Panc1 (cell line): ENCODE results near the gene SELENOM.

Experiments
- TCF7L2 ChIP-seq: IDR thresholded peaks from 2 replicates; pipeline ENCODE4 v1.6.1; 2011; ENCODE audit warnings: mild to moderate bottlenecking, low read depth, low read length, inconsistent platforms
- TF ChIP-seq, protein P1 (sequence below): fragments of 450-650 bp; IDR thresholded peaks from 2 replicates; pipeline ENCODE4 v1.5.1; 2017; ENCODE audit warnings: mild to moderate bottlenecking

DNA sequence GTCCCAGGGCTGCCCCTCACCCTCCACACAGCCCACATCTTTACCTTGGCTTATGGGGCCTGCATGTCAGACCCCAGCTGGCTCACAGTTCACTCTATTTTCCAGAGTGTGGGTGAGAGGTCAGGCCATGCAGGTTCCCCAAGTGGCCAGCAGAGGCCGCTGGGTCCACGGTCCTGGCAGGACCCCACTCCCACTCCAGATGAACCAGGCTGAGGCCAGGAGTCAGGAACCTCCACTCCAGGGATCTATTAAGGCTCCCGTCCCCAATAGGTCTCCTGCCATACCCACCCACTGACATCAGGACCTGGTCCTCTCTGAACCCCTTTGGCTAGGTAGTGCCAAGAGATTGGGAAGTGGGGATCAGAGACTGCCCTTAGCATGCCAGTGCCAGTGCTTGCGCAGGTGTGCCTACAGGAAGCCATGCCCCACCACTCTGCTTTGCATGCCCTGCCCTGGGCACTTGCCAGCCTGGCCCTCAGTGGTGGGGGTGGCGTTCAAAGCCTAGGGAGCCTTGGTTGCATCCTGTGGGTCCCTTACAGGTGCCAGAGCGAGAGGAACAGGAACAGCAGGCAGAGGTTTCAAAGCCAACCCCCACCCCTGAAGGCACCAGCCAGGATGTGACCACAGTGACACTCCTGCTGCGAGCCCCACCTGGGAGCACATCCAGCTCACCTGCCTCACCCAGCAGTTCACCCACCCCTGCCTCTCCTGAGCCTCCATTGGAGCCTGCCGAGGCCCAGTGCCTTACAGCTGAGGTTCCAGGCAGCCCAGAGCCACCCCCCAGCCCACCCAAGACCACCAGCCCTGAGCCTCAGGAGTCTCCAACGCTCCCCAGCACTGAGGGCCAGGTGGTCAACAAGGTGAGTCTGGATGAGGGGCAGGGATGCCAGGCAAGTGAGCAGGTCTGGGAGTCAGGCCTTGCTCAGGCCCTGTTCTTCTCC lies 17.9 kb downstream of the SELENOM start:
- TF ChIP-seq, protein P1, sequence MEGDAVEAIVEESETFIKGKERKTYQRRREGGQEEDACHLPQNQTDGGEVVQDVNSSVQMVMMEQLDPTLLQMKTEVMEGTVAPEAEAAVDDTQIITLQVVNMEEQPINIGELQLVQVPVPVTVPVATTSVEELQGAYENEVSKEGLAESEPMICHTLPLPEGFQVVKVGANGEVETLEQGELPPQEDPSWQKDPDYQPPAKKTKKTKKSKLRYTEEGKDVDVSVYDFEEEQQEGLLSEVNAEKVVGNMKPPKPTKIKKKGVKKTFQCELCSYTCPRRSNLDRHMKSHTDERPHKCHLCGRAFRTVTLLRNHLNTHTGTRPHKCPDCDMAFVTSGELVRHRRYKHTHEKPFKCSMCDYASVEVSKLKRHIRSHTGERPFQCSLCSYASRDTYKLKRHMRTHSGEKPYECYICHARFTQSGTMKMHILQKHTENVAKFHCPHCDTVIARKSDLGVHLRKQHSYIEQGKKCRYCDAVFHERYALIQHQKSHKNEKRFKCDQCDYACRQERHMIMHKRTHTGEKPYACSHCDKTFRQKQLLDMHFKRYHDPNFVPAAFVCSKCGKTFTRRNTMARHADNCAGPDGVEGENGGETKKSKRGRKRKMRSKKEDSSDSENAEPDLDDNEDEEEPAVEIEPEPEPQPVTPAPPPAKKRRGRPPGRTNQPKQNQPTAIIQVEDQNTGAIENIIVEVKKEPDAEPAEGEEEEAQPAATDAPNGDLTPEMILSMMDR, result peak; percentile 83
- no peak for TF ChIP-seq TCF7L2
